ENCODE measurements around the gene BID.
"Not testable (repeated sequence)": the region's sequence is repeated elsewhere in the genome, so short reads cannot be mapped to it uniquely, and the experiment has no call there.

Gene BID

DNA sequence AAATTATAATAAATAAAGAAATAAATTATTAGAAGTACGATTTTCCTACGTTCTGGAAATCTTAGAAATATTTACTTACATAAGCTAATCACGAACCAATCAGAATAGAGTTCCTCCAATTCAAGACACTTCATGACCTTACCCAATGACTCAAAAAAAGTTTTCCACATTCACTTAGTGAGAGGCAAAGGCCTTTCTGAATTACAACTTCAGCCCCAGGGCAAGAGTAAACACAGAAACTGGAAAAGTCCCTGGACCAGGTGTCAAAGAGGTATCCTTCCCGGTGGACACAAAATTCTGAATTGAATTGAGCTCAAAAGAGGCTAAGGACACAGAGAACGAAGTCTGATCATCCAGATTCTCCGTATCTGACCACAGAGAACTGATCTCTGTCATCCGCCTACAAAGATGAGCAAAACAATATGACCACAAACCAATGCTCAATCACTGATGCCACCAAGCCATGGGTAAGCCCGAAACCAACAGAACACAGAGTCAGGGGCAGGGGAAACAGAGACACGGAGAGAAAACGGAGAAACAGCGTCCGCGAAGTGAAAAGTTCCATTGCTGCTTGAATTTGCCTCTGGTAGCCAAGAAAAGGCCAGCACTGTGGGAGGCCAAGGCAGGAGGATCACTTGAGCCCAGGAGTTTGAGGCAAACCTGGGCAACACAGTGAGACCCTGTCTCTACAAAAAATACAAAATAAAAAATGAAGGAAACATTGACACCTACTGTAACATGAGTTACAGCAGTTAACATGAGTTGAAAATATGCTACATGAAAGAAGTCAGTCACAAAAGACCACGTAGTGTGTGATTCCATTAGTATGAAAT, 6.8 kb downstream of the BID start:
- ATAC-seq, result peak; percentile 98 to 99

DNA sequence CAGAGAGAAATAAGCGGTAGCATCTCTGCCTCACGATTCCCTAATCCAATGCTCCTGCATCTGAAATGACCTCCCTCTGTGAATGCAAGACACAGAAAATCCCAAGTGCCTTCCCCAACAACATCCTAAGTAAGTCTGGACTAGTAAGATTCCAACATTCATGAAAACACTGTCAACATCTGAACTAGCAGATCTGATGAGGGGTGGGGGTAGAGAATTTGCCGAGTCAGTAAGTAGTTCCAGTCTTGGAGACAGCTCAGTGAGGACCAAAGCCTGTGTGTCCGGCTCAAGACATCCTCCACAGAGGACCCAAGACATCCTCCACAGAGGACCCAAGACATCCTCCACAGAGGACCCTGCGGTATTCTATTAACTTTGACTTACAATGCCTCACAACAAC, 9.4 kb downstream of the BID start:
- not testable (repeated sequence) for ATAC-seq

DNA sequence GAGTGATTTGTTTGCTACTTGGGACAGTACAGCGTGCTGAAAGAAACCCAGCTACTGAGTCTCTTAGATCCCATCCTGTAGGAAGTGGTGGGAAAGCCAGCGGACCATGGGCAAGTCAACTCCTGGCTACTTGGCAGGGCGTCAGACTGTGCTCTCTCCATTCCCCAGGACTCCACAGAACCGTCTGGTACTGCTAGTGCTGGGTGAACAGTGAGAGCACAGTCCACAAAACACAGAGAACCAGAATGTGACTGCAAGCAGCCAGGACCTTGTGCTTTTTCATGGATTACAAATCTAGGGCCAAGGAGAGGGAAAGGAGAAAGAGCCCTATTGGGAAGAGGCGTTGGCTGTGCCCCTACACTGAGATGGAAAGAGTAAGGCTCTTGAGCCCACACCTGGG, 10.2 kb downstream of the BID start:
- ATAC-seq, result no peak

DNA sequence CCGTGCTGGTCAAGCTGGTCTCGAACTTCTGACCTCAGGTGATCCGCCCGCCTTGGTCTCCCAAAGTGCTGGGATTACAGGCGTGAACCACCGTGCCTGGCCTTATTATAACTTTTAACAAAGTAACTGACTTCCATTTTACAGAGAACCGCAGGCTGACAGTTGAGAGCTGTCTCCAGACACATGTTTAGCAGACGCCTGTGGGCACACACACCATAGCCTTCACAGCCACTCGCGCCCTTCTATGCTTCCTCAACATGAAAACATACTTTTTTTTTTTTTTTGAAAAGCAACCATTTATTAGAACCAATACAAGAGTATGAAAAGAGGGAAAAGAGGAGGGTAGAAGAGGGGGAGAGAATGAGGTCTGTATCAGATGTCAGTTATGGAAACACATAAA, 10.8 kb downstream of the BID start:
- ATAC-seq, result not testable (repeated sequence)

DNA sequence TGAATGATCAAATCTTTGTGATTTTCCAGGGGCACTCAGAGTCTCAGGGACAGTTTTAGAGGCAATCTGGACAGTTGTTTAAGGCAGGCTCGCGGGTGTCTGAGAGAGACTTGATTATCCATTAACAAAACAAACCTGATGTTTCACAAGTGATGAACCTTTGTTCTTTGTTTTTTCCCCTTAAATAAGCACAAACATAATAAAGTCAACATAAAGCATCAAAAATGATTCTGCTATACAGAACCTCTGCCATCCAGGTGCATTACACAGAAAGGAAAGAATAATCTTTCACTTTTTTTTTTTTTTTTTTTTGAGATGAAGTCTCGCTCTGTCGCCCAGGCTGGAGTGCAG, 13.2 kb downstream of the BID start:
- ATAC-seq, result no peak

DNA sequence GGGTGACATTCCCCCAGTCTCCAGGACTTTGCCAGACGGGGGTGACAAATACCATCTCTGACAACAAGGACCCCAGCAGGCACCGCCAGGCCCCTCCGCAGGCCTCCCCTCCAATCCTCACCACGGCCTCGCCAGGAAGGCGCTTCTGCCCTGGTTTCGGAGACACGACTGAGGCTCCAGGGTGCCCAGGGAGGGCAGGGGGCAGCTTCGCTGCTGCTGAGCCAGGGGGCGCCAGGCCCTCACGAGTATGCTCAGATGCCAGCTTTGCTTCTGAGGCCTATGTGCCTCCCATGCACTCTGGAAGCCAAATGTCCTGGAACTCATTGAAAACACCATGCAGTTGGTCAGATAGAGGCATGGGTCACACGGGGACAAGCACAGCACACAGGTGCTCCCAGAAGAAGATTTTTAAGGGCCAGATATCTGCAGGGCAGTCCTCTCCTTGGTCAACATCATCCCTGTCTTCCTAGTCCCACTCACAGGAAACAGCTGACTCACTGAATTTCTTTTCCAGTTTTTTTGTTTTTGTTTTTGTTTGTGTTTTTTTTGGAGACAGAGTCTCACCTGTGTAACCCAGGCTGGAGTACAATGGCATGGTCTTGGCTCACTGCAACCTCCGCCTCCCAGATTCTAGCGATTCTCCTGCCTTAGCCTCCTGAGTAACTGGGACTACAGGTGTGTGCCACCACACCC, 19.9 kb downstream of the BID start:
- peak in 1 of 2 donors; percentile 48 for ATAC-seq

DNA sequence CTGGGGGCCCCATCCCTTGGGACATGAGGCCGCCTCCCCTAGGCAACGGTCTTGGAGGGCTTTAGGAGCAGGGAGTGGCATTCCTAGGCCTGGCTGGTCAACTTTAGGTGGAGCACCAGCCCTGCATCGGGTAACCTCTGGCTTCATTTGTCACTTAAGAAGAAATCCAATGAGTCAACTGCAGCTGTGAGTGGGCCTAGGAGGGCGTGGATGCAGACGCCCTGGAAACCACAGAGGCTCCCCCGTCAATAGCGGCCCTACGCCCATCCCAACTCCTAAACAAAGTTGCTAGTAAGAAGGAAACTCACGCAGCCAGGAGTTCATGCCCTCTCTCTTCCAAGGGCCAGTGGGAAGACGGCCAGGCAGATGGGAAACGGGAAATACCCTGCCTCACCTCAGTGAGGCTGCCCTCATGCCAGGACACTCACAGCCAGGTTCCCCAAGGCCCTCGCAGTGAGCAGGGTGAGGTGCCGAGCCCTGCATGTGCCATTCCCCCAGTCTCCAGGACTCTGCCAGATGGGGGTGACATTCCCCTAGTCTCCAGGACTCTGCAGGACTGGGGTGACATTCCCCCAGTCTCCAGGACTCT, 20.8 kb downstream of the BID start:
- no peak for ATAC-seq

DNA sequence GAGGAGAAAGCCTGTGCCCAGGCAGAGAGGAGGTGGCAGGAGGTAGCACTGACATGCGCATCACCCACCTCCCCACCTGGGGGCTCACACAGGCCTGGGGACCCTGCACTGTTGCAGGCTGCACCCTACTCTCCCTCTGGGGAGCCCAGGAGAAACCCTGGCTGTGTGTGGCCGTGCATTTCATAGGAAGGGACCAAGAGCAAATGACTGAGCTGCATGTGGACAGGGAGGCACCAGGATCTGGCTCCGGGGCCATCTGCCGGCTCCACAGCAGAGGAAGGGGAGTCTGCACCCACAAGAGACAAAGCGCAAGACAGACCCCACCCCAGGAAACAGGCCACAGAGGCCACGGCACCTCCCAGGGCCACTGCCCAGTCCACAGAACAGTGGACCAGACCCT, 22.7 kb downstream of the BID start:
- no peak for ATAC-seq

DNA sequence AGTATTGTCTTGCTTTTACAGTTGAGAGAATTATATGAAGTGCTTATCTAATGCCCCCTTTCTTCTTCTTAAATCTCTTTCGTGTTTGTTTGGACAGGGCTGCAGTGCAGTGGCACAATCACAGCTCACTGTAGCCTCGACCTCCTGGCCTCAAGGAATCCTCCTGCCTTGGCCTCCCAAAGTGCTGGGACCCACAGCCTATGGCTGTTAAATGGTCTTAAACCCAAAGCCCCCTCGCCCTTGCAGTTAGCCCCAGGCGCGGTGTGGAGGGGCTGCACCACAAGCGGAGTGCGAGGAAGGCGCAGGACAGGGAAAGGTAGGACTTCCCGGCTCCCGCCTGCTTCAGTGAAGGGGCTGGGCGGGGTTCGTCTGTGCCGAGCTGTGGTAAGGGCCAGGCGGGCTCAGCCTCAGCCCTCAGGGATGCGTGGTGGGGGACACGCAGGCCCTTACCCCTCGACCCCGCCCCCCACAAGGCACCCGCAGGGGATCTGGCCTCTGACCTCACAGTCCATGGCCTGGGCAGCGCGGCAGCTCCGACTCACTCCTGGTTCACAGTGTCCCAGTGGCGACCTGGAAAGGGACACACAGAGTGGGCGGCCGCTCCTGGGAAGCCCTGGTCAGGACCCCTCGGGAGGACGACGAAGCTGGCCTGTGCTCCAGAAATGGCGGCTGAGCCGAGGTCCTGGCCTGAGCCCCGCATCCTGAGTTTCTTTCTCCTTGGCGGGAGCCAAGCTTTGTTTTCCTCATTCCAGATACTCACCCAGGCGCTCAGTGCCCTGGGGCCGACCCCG, 24.5 kb downstream of the BID start:
- no peak for ATAC-seq

DNA sequence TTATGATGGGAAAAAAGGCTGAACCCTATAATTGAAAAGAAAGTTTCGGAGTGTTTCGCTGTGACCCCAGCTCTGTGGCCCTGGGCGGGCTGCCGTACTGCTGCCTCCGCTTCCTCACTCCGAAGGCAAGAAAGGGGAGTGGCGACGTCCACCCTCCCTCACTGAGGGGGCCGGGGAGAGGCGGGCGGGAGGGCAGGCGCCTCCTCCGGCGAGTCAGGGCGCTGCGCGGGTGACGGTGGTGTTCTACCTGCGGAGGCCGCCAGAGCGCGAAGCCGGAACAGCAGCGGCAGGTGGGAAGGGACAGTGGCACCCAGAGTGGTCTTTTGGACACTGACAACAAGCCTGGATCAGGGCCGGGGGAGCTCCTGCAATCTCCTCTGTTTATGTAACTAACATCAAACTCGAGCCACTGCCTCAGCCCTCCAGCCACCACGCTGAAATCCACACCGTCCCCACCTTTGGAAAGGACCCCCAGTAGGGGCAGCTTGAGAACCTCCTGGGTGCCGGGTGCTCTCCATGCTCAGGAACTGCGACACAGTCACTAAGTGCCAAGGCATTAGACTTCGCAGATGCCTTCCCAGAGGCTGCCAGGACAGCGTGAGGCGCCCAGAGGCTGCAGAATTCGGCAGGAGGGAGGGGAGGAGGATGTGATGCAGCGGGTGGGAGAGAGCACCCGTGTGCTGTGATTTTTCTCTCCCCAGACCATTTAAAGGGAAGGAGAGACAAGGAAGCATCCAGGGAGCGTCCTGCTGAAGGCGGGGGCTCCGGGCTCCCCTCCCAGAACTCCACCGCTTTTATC, 25.5 kb downstream of the BID start:
- ATAC-seq, result no peak

DNA sequence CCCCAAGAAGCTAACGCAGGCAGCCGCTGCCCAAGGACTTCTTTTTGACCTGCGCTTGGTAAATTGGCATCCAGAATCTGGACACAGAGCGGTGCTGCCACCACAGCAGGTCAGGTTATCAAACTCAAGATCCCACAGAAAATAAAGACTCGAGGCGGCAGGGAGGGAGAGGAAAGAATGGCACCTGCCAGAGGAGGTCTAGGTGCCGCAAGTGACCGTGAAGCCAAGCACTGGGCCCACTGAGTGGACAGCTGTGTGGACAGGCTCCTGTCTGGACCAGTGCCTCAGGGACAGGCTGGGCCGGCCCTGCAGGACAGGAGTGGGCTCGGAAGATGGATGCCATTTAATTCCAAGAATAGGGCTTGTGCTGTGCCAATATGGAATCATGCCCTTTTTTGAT, 27.4 kb downstream of the BID start:
- ATAC-seq, result no peak

DNA sequence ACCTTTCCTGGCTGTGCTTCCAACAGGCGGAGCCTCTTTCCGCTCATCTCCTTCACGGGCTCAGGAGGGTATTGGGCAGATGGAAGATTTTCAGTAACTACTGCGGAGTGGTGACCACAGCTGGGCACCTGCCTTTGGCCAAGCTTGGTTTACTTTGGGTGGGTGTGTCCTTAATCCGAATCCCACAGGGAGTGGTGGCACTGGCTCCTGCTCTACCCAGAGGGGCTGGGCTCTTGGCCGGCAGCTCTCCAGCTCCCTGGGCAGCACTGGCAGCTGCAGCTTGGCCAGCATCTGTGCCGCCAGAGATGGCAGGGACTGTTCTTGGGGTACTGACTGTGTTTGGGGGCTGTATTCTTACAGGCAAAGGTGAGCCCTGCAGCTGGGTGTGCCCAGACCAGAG, 29.8 kb downstream of the BID start:
- ATAC-seq, result no peak

DNA sequence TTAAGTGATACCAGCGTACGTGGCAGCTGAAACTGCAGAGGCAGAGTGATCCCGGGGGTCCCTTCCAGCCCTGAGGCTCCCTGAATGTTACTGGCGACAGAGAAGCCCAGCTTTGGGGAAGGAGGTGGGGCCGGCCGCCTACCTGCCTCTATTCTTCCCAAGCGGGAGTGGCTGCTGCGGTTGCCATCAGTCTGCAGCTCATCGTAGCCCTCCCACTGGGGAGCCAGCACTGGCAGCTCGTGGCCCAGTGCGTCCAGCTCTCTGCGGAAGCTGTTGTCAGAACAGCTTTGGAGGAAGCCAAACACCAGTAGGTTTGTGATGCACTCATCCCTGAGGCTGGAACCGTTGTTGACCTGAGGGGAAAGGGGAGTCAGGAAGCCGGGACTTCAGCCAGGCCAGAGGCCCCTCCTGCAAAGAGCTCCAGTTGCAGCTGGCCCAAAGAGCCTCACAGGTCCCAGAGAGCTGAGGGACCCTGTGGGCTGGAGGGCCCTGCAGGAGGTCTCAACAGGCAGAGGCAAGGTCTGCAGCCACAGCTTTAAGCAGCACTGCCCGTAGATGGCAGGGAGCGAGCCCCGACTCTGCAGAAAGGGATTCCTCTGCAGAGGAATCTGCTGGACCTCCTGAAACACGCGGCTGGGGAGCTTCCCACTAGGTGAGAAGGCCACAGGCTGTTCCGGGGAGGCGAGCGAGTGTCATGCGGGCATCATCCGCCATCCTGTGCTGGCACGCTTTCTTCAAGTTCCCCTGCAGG, 30.4 kb downstream of the BID start:
- no peak for ATAC-seq

DNA sequence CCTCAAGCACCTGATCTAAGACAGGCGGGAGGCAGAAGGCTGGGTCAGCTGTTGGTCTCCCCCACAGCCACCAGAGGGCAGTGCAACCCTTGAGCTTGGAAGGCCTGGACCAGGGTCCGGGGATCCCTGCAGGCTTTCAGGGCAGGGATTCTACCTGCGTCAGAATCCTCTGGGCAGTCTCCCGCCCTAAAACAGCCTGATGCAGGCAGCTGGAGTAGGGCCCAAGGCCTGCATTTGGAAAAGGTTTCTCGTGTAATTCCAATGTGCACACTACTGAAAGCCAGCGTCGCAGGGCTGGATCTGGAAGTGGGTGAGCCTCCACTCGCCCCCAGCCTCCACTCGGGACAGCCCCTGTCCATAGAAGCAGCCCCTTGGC, 31.8 kb downstream of the BID start:
- ATAC-seq, result peak; percentile 67 to 90

DNA sequence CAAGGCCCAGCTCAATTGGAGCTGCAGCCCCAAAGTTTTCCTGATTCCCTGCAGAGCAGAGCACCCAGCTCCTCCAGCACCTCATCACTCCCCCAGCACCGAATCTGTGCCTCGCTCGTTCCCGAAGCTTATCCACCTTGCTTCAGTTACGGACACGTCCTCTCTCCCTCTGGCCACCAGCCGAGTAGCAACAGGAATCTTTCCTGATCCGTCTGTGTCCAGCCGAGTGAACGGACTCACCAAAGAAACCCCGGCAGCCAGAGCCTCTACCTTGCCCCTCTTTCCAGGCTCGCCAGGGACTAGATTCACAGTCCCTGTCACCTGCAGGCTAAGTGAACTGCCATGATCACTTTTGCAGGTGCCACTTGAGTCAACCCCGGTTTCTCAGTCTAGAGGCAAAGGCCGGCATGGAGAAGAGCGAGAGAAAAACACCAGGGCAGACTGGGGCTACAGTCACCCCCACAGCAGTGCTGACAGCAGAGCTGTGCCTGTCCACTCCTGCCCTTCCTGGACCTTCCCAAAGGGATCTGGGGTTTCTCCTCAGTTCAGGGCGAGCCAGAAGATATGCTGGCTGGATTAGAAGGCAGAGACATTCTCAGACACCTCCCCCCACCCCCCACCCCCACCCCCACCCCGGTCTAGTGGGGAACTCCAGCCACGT, 32.3 kb downstream of the BID start:
- no peak for ATAC-seq

DNA sequence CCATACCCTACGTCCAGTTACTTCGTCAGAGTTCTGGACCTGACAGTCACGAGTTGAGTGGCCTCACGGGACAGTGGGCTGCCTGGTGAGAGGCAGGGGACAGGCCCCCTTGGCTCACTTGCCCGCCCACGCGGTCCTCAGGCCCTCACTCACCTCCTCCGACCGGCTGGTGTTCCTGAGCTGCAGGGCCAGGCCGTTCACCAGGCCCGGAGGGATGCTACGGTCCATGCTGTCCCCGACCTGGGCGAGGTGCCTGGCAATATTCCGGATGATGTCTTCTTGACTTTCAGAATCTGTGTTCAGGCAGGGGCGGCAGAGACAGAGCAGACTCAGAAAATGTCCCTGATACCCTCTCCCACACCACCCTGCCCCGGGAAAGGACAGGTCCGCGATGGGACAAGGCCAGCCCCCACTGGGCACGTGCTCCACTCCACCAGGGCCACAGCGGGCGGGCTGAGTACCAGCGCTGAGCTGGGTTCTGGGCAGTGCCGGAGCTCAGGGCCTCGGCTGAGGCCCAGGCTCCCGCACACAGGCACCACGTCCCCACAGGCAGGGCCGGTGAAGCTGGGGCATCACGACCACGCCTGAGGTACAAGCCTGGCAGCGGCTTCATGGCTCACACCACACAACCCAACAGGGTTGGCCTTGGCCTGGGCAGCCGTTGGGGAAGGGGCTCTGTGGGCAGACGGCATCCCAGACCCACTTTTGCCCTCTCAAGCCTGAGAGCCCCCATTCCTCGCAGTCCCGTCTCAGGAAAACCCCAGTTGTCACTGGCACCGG, 34.9 kb downstream of the BID start:
- no peak for ATAC-seq

DNA sequence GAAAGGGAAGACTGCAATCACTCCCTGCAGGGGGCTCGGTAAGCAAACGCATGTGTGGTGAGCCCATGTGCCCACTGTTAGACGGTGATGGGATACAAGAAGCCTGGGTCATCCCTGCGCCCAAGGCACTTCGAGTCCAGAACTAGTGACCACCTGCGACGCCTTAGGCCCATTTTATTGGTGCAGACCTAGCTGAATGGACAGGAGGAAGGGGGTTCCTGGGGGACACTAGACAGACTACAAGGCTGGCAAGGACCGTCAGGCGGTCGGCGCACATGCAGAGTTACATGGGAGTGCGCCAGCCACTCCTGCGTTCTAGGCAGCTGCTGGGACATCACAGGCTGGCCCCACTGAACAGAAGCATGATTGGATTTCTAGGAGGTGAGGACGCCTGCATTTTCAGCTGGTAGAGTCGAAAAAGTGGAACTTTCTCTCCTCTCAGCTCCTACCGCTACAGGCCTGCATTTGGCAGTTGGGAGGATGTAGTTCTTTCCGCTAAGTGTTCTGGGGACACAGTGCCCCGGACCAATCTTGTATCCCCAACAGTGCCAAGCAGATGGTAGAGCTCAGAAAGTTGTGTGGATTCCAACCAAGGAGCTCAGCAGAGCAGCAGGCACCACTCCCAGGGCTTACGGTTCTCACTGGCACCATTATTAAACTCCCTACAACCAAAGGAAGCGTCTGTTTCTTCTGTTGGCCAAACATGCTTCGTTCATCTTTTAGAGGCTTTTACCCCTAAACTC, 35.7 kb downstream of the BID start:
- no peak for ATAC-seq

DNA sequence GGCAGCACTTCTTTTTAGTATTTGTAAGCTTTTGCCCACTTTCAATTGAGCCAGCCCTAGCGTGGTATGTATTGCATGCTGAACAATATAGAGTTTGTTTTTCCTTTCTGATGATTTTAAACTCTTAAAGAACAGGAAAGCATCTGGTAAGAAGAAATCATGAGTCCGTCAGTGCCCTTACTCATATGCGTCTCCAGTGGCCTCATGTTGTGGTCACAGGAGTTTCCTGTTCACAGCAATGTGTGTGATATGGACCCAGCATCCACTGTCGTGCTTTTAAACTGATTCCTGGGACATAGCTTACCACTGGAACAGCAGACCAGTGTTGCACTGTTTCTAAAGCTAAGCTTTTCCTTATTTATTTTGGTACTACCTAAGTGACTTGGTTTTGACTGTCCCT, 40.1 kb downstream of the BID start:
- ATAC-seq, result peak; percentile 72 to 80

DNA sequence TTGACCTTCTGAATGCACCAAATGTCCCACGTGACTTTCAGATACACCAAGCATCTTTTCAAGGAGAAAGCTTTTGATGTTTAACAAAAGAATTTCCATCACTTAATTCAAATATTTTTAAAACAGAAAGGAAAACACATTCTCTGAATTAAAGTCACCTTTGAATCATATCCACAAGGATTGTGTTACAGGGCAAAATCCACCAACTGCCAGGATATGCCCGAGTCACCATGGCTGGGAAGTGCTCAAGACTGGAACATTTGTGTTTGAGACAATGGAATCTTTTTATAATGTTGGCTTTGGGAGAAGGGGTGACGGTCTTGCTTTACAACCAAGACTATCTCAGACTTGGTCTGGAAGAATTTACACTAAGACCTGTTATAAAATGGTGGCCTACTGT, 40.8 kb downstream of the BID start:
- no peak for ATAC-seq
